GM12873 (cell line): ENCODE results near the gene RABGAP1L.

ENCODE experiments used
- CTCF ChIP-seq: IDR thresholded peaks from 2 replicates; pipeline ENCODE4 v1.5.1; 2012; ENCODE audit warnings: low read depth, mild to moderate bottlenecking, moderate library complexity, low read length, control low read depth; ENCODE audit not compliant: insufficient read depth; ENCODE audit errors: missing control alignments

Gene RABGAP1L

GRCh38 chr1:174884566-174884965 is 725.2 kb downstream of the RABGAP1L start:
- no peak for TF ChIP-seq CTCF

GRCh38 chr1:174890024-174890423 is 730.7 kb downstream of the RABGAP1L start:
- TF ChIP-seq CTCF, result no peak

- TF ChIP-seq CTCF, result no peak
These were observed 732.7 kb downstream of the RABGAP1L start for GRCh38 chr1:174892016-174892415.

GRCh38 chr1:174894117-174894762 is 734.9 kb downstream of the RABGAP1L start:
- no peak for TF ChIP-seq CTCF

GRCh38 chr1:174898102-174898797 is 738.9 kb downstream of the RABGAP1L start:
- TF ChIP-seq CTCF, result no peak

- no peak for TF ChIP-seq CTCF
These were observed 741.0 kb downstream of the RABGAP1L start for GRCh38 chr1:174900317-174900716.

GRCh38 chr1:174902531-174903099 is 743.3 kb downstream of the RABGAP1L start:
- no peak for TF ChIP-seq CTCF
